ACC112 (cell line): ENCODE results near the gene UBE2V1.
"Not testable (repeated sequence)": the region's sequence is repeated elsewhere in the genome, so short reads cannot be mapped to it uniquely, and the experiment has no call there.

Experiments
- H2AFZ ChIP-seq: fragments of 200-600 bp; sonication (generic); one replicate; pipeline ENCODE4 v1.6.0; 2017; ENCODE audit warnings: antibody characterized with exemption, low read length; ENCODE audit not compliant: unreplicated experiment
- H3K27ac ChIP-seq: fragments of 200-600 bp; sonication (generic); 2 replicates; pipeline ENCODE4 v1.5.1; 2014; ENCODE audit warnings: low read depth, mild to moderate bottlenecking, antibody characterized with exemption, low read length, moderate library complexity
- H3K27me3 ChIP-seq: fragments of 200-600 bp; sonication (generic); 2 replicates; pipeline ENCODE4 v1.6.1; 2014; ENCODE audit warnings: mild to moderate bottlenecking, antibody characterized with exemption, low read length, moderate library complexity, mixed read lengths; ENCODE audit not compliant: insufficient read depth
- H3K36me3 ChIP-seq: fragments of 200-600 bp; sonication (generic); 2 replicates; pipeline ENCODE4 v1.6.1; 2016; ENCODE audit warnings: mild to moderate bottlenecking, antibody characterized with exemption, low read length, moderate library complexity, mixed read lengths; ENCODE audit not compliant: insufficient read depth
- H3K4me1 ChIP-seq: fragments of 200-600 bp; sonication (generic); one replicate; pipeline ENCODE4 v1.6.1; 2016; ENCODE audit warnings: low read length, mixed read lengths; ENCODE audit not compliant: insufficient read depth, unreplicated experiment, control insufficient read depth
- H3K4me3 ChIP-seq: fragments of 200-600 bp; sonication (generic); 2 replicates; pipeline ENCODE4 v1.5.1; 2014; ENCODE audit warnings: mild to moderate bottlenecking, low read depth, low read length
- H3K79me2 ChIP-seq: fragments of 200-600 bp; sonication (generic); one replicate; pipeline ENCODE4 v1.6.0; 2016; ENCODE audit warnings: low read length; ENCODE audit not compliant: control insufficient read depth, unreplicated experiment, insufficient read depth

Gene UBE2V1

DNA sequence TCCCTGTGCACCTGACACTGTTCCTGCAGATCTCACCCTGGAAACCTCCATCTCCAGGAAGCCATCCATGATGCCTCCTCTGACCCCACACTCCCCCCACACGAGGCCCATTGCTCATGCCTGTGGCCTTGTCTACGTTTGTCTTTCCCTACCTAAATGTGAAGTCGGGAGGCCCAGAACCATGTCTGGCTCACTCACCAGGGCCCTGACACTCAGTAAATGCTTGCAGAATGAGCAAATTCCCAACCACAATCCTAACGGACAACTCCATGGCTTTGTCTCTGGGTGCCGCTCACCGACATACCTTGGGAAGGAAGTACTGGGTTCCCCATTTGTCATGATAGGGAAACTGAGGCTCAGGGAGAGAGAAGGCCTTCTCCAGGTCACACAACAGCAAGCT, 33.3 kb upstream of the UBE2V1 start:
- H3K27me3 ChIP-seq = no peaks in the 10 kb centered on the region
- H3K36me3 ChIP-seq = peaks cover 7% of the 10 kb centered on the region; the same call in 1 of the 2 replicates
- H3K4me1 ChIP-seq = peaks cover 75% of the 10 kb centered on the region
- peaks cover 80% of the 10 kb centered on the region for H3K79me2 ChIP-seq
- H3K4me3 ChIP-seq = no peak overlapping the region
- H3K27ac ChIP-seq = peak overlapping the region; percentile 84; the same call in 1 of the 2 replicates
- H2AFZ ChIP-seq = no peak overlapping the region

DNA sequence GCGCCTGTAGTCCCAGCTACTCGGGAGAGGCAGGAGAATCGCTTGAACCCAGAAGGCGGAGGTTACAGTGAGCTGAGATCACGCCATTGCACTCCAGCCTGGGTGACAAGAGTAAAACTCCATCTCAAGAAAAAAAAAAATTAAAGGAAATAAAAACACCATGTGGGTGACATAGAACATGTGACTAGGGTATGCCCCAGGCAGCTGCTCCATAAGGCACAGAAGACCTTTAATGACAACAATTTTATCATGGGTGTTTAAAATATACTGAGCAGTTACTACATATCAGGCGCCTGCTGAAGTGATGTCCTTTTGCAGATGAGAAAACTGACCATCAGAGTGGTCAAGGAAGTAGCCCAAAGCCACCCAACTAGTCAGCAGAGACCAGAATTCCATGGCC, 32.6 kb upstream of the UBE2V1 start:
- peaks cover 7% of the 10 kb centered on the region; the same call in 1 of the 2 replicates for H3K36me3 ChIP-seq
- peaks cover 71% of the 10 kb centered on the region for H3K4me1 ChIP-seq
- H3K4me3 ChIP-seq = no peak overlapping the region
- H3K27ac ChIP-seq = peak overlapping the region; percentile 84; the same call in 1 of the 2 replicates
- no peak overlapping the region for H2AFZ ChIP-seq
- peaks cover 79% of the 10 kb centered on the region for H3K79me2 ChIP-seq
- H3K27me3 ChIP-seq = no peaks in the 10 kb centered on the region

DNA sequence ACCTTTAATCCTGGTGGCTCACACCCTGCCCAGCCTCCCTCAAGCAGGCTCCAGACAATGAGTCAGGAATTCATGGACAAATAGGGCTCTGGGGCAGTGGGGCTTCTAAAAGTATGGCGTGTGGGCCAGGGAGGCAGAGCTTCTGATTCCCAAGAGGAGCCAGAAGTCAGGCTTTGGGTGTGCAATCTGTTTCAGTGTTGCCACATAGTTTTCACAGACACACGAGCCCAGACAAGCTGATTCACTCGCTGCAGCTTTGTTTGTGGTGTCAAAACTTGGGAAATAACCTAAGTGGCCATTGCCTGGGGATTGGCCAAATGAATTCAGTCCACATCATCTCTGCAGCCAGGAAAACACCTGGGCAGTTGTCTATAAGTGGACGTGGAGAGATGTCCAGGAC, 31.4 kb upstream of the UBE2V1 start:
- Histone ChIP-seq H2AFZ (no peak overlapping the region), H3K36me3 (peaks cover 7% of the 10 kb centered on the region; the same call in 1 of the 2 replicates), H3K27me3 (no peaks in the 10 kb centered on the region), H3K4me3 (no peak overlapping the region), H3K79me2 (peaks cover 77% of the 10 kb centered on the region), H3K27ac (peak overlapping the region; percentile 84), H3K4me1 (peaks cover 63% of the 10 kb centered on the region)

DNA sequence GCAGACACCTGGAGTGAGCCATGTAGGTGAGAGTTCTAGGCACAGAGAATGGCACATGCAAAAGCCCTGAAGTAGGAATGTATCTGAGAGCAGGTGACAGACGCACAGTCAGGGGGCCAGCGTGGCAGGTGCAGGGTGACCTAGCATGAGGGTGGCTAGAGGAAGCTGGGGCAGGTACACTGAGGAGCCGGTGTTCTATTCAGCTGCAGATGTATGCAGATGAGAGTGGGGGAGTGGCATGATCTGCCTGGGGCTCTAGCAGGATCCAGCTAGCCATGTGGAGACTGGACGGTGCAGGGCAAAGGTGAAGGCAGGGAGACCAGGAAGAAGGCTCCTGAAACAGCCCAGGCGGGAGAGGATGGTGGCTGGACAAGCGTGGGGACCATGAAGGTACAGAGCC, 29.9 kb upstream of the UBE2V1 start:
- Histone ChIP-seq H3K79me2 (peaks cover 63% of the 10 kb centered on the region), H3K27ac (no peak overlapping the region), H3K36me3 (peaks cover 7% of the 10 kb centered on the region; the same call in 1 of the 2 replicates), H3K4me3 (no peak overlapping the region), H3K27me3 (no peaks in the 10 kb centered on the region), H2AFZ (no peak overlapping the region), H3K4me1 (peaks cover 66% of the 10 kb centered on the region)

DNA sequence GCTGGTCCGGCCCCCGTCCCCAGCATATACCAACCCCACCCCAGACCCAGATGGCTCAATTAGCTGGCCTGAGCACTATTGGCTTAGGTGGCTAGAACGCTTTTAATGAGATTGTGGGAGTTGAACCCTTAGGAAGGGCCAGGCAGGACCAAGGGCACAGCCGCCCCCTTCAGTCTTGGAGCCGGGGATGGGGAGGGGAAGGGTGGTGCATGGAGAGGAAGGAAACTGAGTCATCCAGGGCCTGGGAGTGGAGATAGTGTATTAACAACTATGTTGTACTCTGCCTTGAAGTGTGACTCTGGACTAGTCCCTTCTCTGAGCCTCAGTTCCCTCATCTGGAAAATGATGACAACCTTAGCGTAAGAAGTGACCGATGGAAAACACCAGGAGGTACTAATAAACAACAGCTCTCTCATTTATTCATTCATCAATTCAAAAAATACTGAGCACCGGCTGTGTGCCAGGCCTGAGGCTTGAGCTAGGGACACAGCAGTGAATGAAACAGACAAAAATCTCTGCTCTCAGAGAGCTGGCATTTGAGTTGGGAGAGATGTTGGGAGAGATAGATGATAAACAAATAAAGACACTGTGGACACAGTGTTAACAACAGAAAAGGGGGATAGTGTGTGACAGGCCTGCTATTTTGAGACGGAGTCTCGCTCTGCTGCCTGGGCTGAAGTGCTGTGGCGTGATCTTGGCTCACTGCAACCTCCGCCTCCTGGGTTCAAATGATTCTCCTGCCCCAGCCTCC, 29.0 kb upstream of the UBE2V1 start:
- Histone ChIP-seq H3K4me3 (no peak overlapping the region), H3K4me1 (peaks cover 66% of the 10 kb centered on the region), H3K79me2 (peaks cover 55% of the 10 kb centered on the region), H3K27me3 (no peaks in the 10 kb centered on the region), H2AFZ (no peak overlapping the region), H3K36me3 (peaks cover 7% of the 10 kb centered on the region; the same call in 1 of the 2 replicates), H3K27ac (peak overlapping the region; percentile 37; the same call in 1 of the 2 replicates)

DNA sequence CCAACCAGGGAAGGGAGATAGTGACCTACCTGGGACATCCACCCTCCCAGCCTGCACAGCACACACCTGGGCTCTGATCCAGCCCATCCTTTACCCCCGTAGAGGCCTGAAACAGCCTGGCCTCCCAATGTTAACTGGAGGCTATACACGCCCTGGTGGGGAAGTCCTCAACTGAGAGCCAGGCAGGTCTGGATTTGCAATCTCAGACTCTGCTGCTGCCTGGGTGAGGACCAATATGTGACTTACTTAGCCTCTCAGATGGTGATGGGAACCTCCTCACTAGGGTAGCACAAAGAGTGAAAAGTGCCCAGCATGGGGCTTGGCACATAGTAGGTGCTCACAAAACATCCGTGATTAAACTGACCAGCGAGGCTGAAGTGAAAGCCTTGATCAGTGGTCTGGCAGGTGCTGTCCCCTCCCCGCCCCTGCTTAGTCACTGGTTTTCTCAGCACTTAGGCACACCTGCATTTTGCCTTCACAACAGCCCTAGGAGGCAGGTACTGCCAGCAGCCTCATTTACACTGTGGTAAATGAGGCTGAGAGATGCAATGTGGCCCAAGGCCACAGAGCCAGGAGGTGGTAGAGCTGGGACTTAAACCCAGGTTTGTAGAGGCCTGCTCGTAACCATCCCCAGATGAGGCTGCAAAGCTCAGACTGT, 28.2 kb upstream of the UBE2V1 start:
- Histone ChIP-seq H3K36me3 (peaks cover 7% of the 10 kb centered on the region; the same call in 1 of the 2 replicates), H3K27ac (peak overlapping the region; percentile 37; the same call in 1 of the 2 replicates), H2AFZ (no peak overlapping the region), H3K4me3 (no peak overlapping the region), H3K4me1 (peaks cover 63% of the 10 kb centered on the region), H3K79me2 (peaks cover 52% of the 10 kb centered on the region), H3K27me3 (no peaks in the 10 kb centered on the region)

DNA sequence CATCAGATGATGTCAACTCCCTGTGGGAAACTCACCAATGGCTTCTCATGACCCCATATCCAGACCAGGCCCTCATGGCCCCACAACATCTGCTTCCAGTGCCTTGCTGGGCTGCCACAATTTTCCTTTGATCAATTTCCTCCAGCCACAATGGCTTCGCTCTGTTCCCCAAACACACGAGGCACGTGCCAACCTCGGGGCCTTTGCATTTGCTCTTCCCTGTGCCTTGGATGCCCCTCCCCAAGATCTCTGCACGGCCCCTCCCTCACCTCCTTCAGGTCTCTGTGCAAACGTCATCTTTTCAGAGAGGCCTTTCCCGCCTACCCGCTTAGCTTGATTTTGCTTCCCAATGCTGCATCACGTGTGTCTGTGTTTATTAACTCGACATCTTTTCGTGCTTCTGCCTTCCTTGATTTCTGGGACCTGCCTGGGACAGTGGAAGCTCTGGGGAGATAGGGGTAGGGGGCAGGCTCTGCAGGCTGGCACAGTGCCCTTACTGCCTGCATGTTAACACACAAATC, 27.4 kb upstream of the UBE2V1 start:
- Histone ChIP-seq H3K4me1 (peaks cover 57% of the 10 kb centered on the region), H2AFZ (no peak overlapping the region), H3K27ac (no peak overlapping the region), H3K36me3 (peaks cover 7% of the 10 kb centered on the region; the same call in 1 of the 2 replicates), H3K79me2 (peaks cover 51% of the 10 kb centered on the region), H3K4me3 (no peak overlapping the region), H3K27me3 (no peaks in the 10 kb centered on the region)

DNA sequence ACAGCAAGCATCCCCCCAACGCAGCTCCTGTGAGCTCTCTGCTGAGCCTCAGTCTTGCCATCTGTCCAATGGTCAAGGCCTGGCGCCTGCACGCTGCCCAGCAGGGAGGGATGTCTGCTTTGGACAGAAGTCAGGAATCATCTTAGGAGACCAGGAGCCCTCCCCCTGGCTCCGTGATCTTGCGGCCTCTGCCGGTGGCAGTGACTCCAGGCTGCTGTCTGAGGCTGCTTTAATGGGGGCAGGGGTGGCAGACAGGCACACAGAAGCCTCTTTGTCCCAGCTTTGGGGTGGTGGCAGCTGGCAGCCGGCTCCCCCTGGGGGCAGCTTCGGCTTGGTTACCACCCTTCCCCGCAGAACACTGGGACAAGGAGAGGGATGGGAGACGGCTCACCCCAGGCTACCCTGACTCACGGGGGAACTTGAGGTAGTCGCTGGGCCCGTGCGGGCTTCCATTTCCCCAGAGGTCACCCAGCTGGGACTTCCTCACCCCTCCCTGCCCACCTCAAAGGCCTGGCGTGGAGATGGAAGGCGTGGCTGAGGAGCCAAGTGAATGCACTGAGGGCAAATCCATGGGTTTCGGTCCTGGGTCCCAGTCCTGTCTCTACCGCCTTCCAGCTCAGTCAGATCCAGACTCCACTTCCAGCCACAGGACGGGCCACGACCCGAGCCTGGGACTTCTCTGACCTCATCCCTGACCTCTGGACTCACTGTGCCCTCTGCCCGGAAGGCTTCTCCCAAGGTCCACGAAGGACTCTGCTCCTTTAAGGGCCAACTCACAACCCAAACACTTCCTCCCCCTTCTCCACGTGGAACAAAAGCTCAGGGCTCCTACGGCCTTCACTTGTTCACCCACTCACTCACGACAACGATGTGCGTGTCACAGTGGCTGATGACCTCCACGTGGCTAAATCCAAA, 25.8 kb upstream of the UBE2V1 start:
- Histone ChIP-seq H3K27ac (peak overlapping the region; percentile 86), H2AFZ (no peak overlapping the region), H3K4me1 (peaks cover 51% of the 10 kb centered on the region), H3K4me3 (no peak overlapping the region), H3K36me3 (peaks cover 7% of the 10 kb centered on the region; the same call in 1 of the 2 replicates), H3K27me3 (no peaks in the 10 kb centered on the region), H3K79me2 (peaks cover 55% of the 10 kb centered on the region)

DNA sequence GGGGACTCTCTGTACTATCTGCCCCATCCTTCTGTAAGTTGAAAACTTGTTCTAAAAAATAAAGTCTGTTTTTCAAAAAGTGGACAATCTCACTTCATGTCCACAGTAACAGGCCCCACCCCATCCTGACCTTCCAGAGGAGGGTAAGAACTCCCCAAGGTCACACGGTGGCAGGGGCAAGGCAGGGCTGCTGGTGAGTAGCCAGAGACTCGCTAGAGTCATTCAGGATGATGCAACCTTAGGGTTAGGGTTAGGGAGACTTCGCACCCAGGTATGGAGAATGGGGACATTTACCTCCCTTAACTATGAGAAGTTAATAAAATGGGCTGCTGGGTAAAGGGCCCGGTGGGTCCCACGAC, 25.1 kb upstream of the UBE2V1 start:
- H3K36me3 ChIP-seq = peaks cover 5% of the 10 kb centered on the region; the same call in 1 of the 2 replicates
- peaks cover 55% of the 10 kb centered on the region for H3K79me2 ChIP-seq
- H3K4me1 ChIP-seq = peaks cover 48% of the 10 kb centered on the region
- H3K27ac ChIP-seq = peak overlapping the region; percentile 86
- H3K4me3 ChIP-seq = no peak overlapping the region
- no peak overlapping the region for H2AFZ ChIP-seq
- H3K27me3 ChIP-seq = no peaks in the 10 kb centered on the region

DNA sequence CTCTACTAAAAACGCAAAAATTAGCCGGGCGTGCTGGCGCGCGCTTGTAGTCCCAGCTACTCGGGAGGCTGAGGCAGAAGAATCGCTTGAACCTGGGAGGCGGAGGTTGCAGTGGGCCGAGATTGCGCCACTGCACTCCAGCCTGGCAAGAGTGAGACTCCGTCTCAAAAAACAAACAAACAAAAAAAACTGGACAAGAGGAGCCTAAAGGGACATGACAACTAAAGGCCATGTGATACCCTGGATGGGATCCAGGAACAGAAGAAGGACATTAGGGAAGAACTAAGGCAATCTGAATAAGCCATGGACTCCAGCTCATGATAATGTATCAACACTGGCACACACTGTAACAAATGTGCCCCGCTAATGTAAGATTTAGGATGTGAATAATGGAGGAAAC, 24.8 kb upstream of the UBE2V1 start:
- H3K79me2 ChIP-seq = peaks cover 52% of the 10 kb centered on the region
- H2AFZ ChIP-seq, H3K36me3 ChIP-seq, H3K27me3 ChIP-seq, H3K4me3 ChIP-seq: not testable (repeated sequence)
- H3K27ac ChIP-seq = peak overlapping the region; percentile 86
- peaks cover 44% of the 10 kb centered on the region for H3K4me1 ChIP-seq
